Brain microvascular endothelial cell (primary cell): ENCODE measurements around the gene ZNF213.

ENCODE experiments used
- DNase-seq: peaks from one replicate; pipeline ENCODE4 v3.0.0-alpha.2; 2020
- H3K27ac ChIP-seq: fragments of 250-450 bp; sonication (Bioruptor Pico); 2 replicates; pipeline ENCODE4 v1.5.1; 2020; ENCODE audit warnings: mild to moderate bottlenecking, moderate library complexity
- H3K27me3 ChIP-seq: fragments of 250-450 bp; sonication (Bioruptor Pico); replicated peaks from 2 replicates; pipeline ENCODE4 v1.5.1; 2020; ENCODE audit warnings: mild to moderate bottlenecking
- H3K36me3 ChIP-seq: fragments of 250-450 bp; sonication (Bioruptor Pico); replicated peaks from 2 replicates; pipeline ENCODE4 v1.5.1; 2020; ENCODE audit warnings: mild to moderate bottlenecking
- H3K4me3 ChIP-seq: 2 replicates; pipeline ENCODE4 v1.5.1; 2011; ENCODE audit warnings: low read depth, mild to moderate bottlenecking, control low read depth, low read length, moderate library complexity
- in situ Hi-C: cut with HindIII; loops from 2 replicates; pipeline ENCODE4 v1.10.0; 2017; ENCODE audit warnings: low sequenced_read_pairs, low pct_ligation_motif_present
- TF ChIP-seq, protein P1 (sequence below): IDR thresholded peaks from 2 replicates; pipeline ENCODE4 v1.5.1; 2011; ENCODE audit warnings: low read depth, mild to moderate bottlenecking, moderate library complexity, low read length, control low read depth, inconsistent platforms; ENCODE audit errors: missing control alignments

ZNF213 gene

DNA sequence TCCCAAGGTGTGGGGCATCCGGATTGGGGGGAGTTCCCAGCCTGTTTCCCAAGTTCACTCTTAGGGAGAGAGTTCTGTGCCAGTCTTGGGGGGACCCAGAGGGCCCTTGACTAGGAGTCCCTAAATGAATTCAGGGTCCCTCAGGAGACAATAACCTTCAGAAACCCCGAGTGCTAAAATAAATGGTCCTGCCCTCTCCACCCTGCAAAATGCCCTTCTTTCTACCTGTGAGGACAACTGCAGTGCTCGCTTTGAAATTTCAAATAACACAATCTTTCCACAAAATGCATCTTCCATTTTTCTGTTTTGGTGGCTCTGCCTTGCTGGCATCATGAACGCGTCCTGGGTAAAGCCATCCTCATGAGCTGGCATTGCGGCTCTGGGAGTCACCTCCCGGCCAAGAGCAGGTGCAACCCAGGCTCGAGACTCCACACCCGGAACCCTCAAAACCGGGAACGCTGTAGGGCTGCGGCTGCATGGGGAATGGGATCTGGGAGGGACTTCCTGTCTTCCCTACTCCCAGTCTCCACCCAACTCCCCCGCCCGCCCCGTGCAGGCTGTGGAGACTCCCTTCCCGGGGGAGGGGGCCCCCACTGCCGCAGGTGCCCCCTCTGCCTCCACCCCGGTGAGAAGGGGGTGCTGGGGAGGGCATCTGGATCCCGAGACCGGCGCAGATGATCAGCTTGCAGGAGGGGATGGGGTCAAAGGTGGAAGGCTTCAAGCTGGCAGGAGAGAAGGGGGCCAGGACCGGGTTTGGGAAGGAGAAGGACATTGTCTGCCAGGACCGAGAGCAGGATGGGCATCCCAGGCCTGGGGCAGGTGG lies 22.6 kb upstream of the ZNF213 start, which contains the start of gene ZNF205:
Gene ZNF205 (plus strand): TSS at position 529 of the 823 bp plus-strand sequence. CDS start 845 bp downstream, outside the sequence.
- TF ChIP-seq, protein P1, sequence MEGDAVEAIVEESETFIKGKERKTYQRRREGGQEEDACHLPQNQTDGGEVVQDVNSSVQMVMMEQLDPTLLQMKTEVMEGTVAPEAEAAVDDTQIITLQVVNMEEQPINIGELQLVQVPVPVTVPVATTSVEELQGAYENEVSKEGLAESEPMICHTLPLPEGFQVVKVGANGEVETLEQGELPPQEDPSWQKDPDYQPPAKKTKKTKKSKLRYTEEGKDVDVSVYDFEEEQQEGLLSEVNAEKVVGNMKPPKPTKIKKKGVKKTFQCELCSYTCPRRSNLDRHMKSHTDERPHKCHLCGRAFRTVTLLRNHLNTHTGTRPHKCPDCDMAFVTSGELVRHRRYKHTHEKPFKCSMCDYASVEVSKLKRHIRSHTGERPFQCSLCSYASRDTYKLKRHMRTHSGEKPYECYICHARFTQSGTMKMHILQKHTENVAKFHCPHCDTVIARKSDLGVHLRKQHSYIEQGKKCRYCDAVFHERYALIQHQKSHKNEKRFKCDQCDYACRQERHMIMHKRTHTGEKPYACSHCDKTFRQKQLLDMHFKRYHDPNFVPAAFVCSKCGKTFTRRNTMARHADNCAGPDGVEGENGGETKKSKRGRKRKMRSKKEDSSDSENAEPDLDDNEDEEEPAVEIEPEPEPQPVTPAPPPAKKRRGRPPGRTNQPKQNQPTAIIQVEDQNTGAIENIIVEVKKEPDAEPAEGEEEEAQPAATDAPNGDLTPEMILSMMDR: no peak
- Histone ChIP-seq H3K36me3 (peaks cover 9% of the 10 kb centered on the region), H3K27me3 (no peaks in the 10 kb centered on the region), H3K4me3 (peak within 1 kb of the TSS; percentile 91), H3K27ac (no peak within 1 kb of the TSS)
- in situ Hi-C loops: no loop called here
- peak; percentile 60 for DNase-seq

DNA sequence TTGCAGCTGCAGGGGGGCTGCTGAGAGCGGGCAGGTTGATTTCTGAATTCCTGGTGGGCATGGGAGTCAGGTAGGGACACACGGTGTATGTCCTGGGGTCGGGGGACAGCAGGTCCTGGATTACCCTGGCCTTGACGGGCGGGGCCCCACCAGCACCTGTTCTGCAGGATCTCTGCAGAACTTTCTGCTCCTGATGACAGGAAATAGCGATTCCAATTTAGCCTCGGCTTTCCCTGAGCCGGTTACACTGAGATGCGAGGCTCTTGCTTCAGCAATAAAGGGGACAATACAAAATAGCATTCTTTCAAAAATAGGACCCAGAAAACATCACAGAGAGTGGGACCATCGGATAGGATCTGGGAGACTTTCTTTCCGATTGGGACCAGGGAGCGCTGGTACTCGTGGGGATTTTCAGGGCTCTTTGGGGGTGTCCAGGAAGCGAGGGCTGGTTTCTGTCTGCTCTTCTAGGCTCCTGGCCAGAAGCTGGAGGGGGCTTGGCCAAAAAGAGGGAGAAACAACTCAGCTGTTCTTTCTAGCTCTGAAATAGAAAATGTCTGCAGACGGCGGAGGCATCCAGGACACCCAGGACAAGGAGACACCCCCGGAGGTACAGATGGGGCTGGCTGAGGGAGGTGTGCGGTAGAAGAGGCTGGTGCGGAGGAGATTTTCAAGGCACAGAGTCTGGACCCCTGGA lies 21.8 kb upstream of the ZNF213 start:
- in situ Hi-C loops: no loop called here
- DNase-seq: no peak

DNA sequence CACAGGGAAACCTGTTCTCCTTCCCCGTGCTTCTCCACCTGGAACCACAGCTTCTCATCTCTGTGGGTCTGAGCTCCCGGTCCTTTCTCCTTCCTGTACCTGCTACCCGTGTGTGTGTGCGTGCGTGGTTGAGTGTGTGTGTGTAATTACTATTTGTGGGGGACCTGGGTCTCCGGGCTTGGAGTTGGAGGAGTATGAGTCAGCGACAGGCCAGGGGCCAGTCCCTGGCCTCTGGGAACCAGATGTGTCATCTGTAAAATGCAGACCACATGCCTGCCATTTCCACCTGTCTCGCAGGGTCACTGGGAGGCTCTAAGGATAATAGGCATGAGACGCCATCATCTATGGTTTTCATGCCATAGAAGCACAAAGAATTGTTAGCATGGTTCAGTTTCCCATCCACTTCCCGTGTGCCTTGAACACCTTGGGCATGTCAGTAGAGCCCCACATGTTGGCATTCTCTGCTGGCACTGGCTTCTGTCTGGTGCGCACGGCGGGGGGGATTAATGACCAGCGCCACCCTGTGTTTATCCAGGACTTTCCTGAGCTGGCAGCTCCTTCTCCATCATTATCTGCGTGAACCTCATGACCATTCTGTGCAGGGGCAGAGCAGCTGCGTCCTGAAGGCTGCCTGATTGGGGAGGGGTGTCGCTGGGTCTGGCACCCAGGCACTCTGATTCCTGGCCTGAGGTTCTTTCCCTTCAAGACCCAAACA lies 20.9 kb upstream of the ZNF213 start:
- no peak for DNase-seq
- TF ChIP-seq, protein P1: no peak
- Histone ChIP-seq H3K36me3 (peaks cover 18% of the 10 kb centered on the region), H3K4me3 (peak overlapping the region; percentile 91), H3K27ac (no peak overlapping the region), H3K27me3 (no peaks in the 10 kb centered on the region)
- in situ Hi-C loops: no loop called here

More for the DNA sequence above, 21.8 kb upstream of the ZNF213 start:
- Histone ChIP-seq H3K36me3 (peaks cover 9% of the 10 kb centered on the region), H3K4me3 (peak overlapping the region; percentile 91), H3K27me3 (no peaks in the 10 kb centered on the region), H3K27ac (no peak overlapping the region)
- TF ChIP-seq, protein P1: no peak

DNA sequence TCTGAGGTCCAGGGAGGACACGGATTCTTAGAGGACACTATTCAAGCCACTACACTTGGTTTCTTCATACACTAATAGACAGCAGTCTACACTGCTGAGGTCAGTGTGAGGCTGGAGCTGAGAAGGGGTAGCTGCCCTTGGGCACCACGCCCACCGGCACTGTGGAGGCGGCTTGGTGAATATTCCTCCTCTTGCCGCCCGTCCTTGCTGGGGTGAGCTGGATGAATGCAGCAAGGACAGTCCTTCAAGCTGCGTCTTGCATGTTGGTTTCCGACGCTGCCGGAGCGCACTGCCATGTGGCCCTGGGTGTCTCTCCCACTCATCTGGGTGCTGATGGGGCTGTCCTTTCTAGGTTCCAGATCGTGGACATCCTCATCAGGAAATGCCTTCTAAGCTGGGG lies 19.8 kb upstream of the ZNF213 start:
- no peak overlapping the region for H3K27ac ChIP-seq
- H3K36me3 ChIP-seq: peaks cover 25% of the 10 kb centered on the region
- DNase-seq: no peak
- H3K27me3 ChIP-seq: no peaks in the 10 kb centered on the region
- no peak overlapping the region for H3K4me3 ChIP-seq
- in situ Hi-C loops: no loop called here
- TF ChIP-seq, protein P1: no peak

DNA sequence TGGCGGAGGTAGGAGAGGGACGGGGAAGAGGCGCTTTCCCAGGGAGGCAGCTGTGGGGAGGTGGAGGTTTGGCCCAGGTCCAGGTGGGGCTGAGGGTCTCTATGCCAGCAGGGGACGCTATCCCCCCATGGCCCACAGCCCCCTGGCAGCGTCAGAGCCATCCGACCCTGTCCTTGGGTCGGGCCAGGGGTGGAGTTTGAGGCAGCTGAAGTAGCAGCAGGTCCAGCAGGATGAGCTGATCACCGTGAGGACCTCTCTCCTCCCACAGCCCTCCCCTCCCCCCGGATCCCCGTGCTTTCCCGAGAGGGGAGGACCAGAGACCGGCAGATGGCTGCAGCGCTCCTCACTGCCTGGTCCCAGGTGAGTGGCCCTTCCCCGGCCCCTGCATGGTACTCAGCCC lies 19.3 kb upstream of the ZNF213 start:
- H3K4me3 ChIP-seq: no peak overlapping the region
- in situ Hi-C loops: no loop called here
- TF ChIP-seq, protein P1: no peak
- no peak for DNase-seq
- no peaks in the 10 kb centered on the region for H3K27me3 ChIP-seq
- no peak overlapping the region for H3K27ac ChIP-seq
- H3K36me3 ChIP-seq: peaks cover 30% of the 10 kb centered on the region
